Pons (tissue), 1 donor: ENCODE results near the gene DDX43.
"Not testable (repeated sequence)": the region's sequence is repeated elsewhere in the genome, so short reads cannot be mapped to it uniquely, and the experiment has no call there.

Experiments
- DNase-seq: peaks from one replicate; pipeline ENCODE4 v3.0.0-alpha.2; 2016; ENCODE audit warnings: low spot score

The DDX43 gene

GRCh38 chr6:73388800-73389512 lies 5.7 kb upstream of the DDX43 start:
- DNase-seq, result peak; percentile 36

- DNase-seq, result no peak
Measured at GRCh38 chr6:73389854-73390253, 4.8 kb upstream of the DDX43 start.

GRCh38 chr6:73391675-73392074 lies 3.0 kb upstream of the DDX43 start:
- DNase-seq, result no peak

- not testable (repeated sequence) for DNase-seq
Measured at GRCh38 chr6:73392188-73392587, 2.4 kb upstream of the DDX43 start.

GRCh38 chr6:73393278-73393677 lies 1.4 kb upstream of the DDX43 start:
- DNase-seq, result no peak

GRCh38 chr6:73395875-73396274 lies 1.2 kb downstream of the DDX43 start:
- DNase-seq, result no peak

GRCh38 chr6:73400656-73401055 lies 6.0 kb downstream of the DDX43 start:
- DNase-seq, result no peak

GRCh38 chr6:73409395-73409794 lies 14.8 kb downstream of the DDX43 start:
- DNase-seq, result no peak

GRCh38 chr6:73413102-73413501 lies 18.5 kb downstream of the DDX43 start:
- DNase-seq, result no peak

- no peak for DNase-seq
Measured at GRCh38 chr6:73418081-73418741, 23.6 kb downstream of the DDX43 start.

GRCh38 chr6:73421534-73421933 lies 26.9 kb downstream of the DDX43 start:
- DNase-seq, result no peak

- DNase-seq, result no peak
Measured at GRCh38 chr6:73435236-73435635, 40.6 kb downstream of the DDX43 start.

GRCh38 chr6:73443555-73443954 lies 48.9 kb downstream of the DDX43 start:
- no peak for DNase-seq

- peak; percentile 29 for DNase-seq
Measured at GRCh38 chr6:73451223-73452106, 56.8 kb downstream of the DDX43 start.

- DNase-seq, result peak; percentile 75
Measured at GRCh38 chr6:73452107-73452461, 57.5 kb downstream of the DDX43 start, which contains the start of gene CGAS. TSS of gene CGAS (minus strand) at chr6:73452297. CDS start at chr6:73452181, 116 bp downstream.

GRCh38 chr6:73455865-73456629 lies 61.4 kb downstream of the DDX43 start:
- no peak for DNase-seq

GRCh38 chr6:73459474-73459873 lies 64.8 kb downstream of the DDX43 start:
- DNase-seq, result peak; percentile 17

GRCh38 chr6:73460056-73460455 lies 65.4 kb downstream of the DDX43 start:
- DNase-seq, result peak; percentile 88

- DNase-seq, result peak; percentile 94
Measured at GRCh38 chr6:73461537-73462350, 67.1 kb downstream of the DDX43 start, which contains the start of gene MTO1. TSS of gene MTO1 (plus strand) at chr6:73461737. CDS start at chr6:73461855, 118 bp downstream.
